Pulmonary artery endothelial cell (primary cell): ENCODE results near the gene H6PD. TPM values are rescaled to one million over a fixed set of nuclear protein-coding genes. Genes with fewer than 3 reads are reported as not detected.

Experiments
- DNase-seq: peaks from one replicate; pipeline ENCODE4 v3.0.0-alpha.2; 2011; ENCODE audit warnings: low read depth, low spot score
- total RNA-seq: library from RNA; depleted of rRNA; stranded (reverse); fragments of >200 nt; gene quantifications from 2 replicates; pipeline ENCODE4 v1.2.3, GENCODE V29; 2014

Gene H6PD
- 6.2 and 23.2 TPM in 2 replicates for total RNA-seq

GRCh38 chr1:9234223-9235095 is at the start of gene H6PD:
Gene H6PD, plus strand, starts transcription at chr1:9234774. Its CDS starts 10,161 bp downstream, at chr1:9244935.
- DNase-seq, result no peak

- DNase-seq, result no peak
Measured at GRCh38 chr1:9186082-9186859, 48.3 kb upstream of the H6PD start.

GRCh38 chr1:9187004-9187403 is 47.6 kb upstream of the H6PD start:
- no peak for DNase-seq

- DNase-seq, result no peak
Measured at GRCh38 chr1:9190234-9190633, 44.3 kb upstream of the H6PD start.

- DNase-seq, result no peak
Measured at GRCh38 chr1:9191231-9191630, 43.3 kb upstream of the H6PD start.

- no peak for DNase-seq
Measured at GRCh38 chr1:9192578-9193232, 41.9 kb upstream of the H6PD start.

- no peak for DNase-seq
Measured at GRCh38 chr1:9193233-9193625, 41.3 kb upstream of the H6PD start.

- no peak for DNase-seq
Measured at GRCh38 chr1:9194024-9194423, 40.5 kb upstream of the H6PD start.

- DNase-seq, result no peak
Measured at GRCh38 chr1:9195651-9196050, 38.9 kb upstream of the H6PD start.

GRCh38 chr1:9196129-9197040 is 38.2 kb upstream of the H6PD start:
- no peak for DNase-seq

GRCh38 chr1:9197186-9198099 is 37.1 kb upstream of the H6PD start:
- DNase-seq, result no peak

- no peak for DNase-seq
Measured at GRCh38 chr1:9198538-9199361, 35.8 kb upstream of the H6PD start.

GRCh38 chr1:9200441-9200840 is 34.1 kb upstream of the H6PD start:
- DNase-seq, result no peak

- no peak for DNase-seq
Measured at GRCh38 chr1:9201401-9202239, 33.0 kb upstream of the H6PD start.

GRCh38 chr1:9202240-9202870 is 32.2 kb upstream of the H6PD start:
- no peak for DNase-seq

GRCh38 chr1:9203511-9203982 is 31.0 kb upstream of the H6PD start:
- no peak for DNase-seq

GRCh38 chr1:9204156-9204720 is 30.3 kb upstream of the H6PD start:
- no peak for DNase-seq
